ENCODE data around the gene RAD51B.

RAD51B gene

DNA sequence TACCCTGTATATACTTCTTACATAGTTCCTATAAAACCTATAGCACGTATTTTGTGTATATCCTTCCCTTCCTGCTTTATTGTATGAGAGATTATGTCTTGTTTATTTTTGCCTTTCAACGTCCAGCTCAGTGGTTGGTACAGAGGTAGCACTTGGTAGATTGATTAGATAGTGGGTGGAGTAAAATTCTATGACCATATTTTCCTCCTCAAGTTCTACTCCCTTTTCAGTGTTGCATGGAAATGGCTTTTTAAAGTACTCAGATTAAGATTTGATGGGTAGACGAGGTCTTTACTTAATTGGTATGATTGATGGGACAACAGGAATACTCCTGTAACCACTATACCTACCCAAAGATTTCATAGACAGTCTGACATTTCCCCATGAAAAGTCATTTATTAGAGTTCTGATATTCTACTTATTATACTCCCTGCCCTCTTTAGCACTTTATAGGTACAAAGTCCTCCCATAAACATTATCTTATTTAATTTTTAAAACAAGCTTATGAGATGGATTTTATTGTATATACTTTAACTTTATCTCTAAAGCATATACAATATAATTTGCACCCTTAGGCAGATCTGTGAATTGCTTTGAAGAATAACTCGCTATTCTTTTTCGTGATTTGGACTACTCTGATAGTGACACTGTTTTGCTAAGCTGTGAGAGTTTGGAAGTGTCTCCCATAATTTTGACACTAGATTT, 348.0 kb downstream of the RAD51B start:
- H3K4me1 ChIP-seq (ENCODE audit: insufficient read depth, low read length) = peaks cover 18% of the 10 kb centered on the region
- 95% methylated on average over 3 of the region's 5 CpGs for WGBS
- H3K4me3 ChIP-seq (ENCODE audit: low read length) = no peak overlapping the region
- H3K9me3 ChIP-seq (ENCODE audit: insufficient read depth, low read depth, low read length) = no peaks in the 10 kb centered on the region
- no peaks in the 10 kb centered on the region for H3K36me3 ChIP-seq (ENCODE audit: insufficient read depth, low read length)
- no peaks in the 10 kb centered on the region for H3K27me3 ChIP-seq (ENCODE audit: insufficient read depth, low read length)
- no peak overlapping the region for H3K27ac ChIP-seq (ENCODE audit: low read depth, low read length)
- H3K9ac ChIP-seq (ENCODE audit: low read depth, low read length) = no peak overlapping the region

GRCh38 chr14:68168460-68169109, 349.0 kb downstream of the RAD51B start:
- Histone ChIP-seq H3K9me3 (ENCODE audit: insufficient read depth, low read depth, low read length) (no peaks in the 10 kb centered on the region), H3K36me3 (ENCODE audit: insufficient read depth, low read length) (no peaks in the 10 kb centered on the region), H3K27ac (ENCODE audit: low read depth, low read length) (no peak overlapping the region), H3K27me3 (ENCODE audit: insufficient read depth, low read length) (no peaks in the 10 kb centered on the region), H3K4me3 (ENCODE audit: low read length) (no peak overlapping the region), H3K9ac (ENCODE audit: low read depth, low read length) (no peak overlapping the region), H3K4me1 (ENCODE audit: insufficient read depth, low read length) (peaks cover 23% of the 10 kb centered on the region)
- 97% methylated on average over 1 of the region's 1 CpG for WGBS

DNA sequence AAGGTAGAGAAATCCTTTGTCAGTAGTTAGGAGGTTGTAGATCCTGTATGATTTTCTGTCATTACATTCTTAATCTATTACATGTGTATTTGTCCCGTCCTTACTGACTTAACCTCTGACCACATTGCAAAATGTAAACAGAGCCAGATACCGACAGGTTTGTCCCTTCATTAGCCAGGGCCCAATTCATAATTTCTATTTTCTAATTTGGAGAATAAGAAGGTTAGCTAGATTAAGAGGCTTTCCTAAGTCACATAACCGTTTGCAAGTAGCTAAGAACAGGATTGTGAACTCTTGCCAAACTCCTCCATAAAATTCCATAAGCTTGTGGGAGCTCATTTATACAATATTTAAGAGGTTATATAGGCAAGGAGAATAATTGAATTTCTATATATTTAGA, 352.6 kb downstream of the RAD51B start:
- Histone ChIP-seq H3K4me1 (ENCODE audit: insufficient read depth, low read length) (peaks cover 7% of the 10 kb centered on the region; the same call in 1 of the 2 replicates), H3K27me3 (ENCODE audit: insufficient read depth, low read length) (no peaks in the 10 kb centered on the region), H3K36me3 (ENCODE audit: insufficient read depth, low read length) (no peaks in the 10 kb centered on the region), H3K9ac (ENCODE audit: low read depth, low read length) (no peak overlapping the region), H3K27ac (ENCODE audit: low read depth, low read length) (no peak overlapping the region), H3K4me3 (ENCODE audit: low read length) (no peak overlapping the region), H3K9me3 (ENCODE audit: insufficient read depth, low read depth, low read length) (no peaks in the 10 kb centered on the region)
- 90% methylated on average over 3 of the region's 3 CpGs for WGBS

GRCh38 chr14:68172627-68173026, 353.0 kb downstream of the RAD51B start:
- no peaks in the 10 kb centered on the region for H3K9me3 ChIP-seq (ENCODE audit: insufficient read depth, low read depth, low read length)
- H3K4me1 ChIP-seq (ENCODE audit: insufficient read depth, low read length) = peaks cover 7% of the 10 kb centered on the region; the same call in 1 of the 2 replicates
- WGBS = 100% methylated on average over 1 of the region's 1 CpG
- H3K9ac ChIP-seq (ENCODE audit: low read depth, low read length) = no peak overlapping the region; the same call in 1 of the 2 replicates
- no peaks in the 10 kb centered on the region for H3K36me3 ChIP-seq (ENCODE audit: insufficient read depth, low read length)
- no peak overlapping the region for H3K4me3 ChIP-seq (ENCODE audit: low read length)
- no peaks in the 10 kb centered on the region for H3K27me3 ChIP-seq (ENCODE audit: insufficient read depth, low read length)
- H3K27ac ChIP-seq (ENCODE audit: low read depth, low read length) = no peak overlapping the region

DNA sequence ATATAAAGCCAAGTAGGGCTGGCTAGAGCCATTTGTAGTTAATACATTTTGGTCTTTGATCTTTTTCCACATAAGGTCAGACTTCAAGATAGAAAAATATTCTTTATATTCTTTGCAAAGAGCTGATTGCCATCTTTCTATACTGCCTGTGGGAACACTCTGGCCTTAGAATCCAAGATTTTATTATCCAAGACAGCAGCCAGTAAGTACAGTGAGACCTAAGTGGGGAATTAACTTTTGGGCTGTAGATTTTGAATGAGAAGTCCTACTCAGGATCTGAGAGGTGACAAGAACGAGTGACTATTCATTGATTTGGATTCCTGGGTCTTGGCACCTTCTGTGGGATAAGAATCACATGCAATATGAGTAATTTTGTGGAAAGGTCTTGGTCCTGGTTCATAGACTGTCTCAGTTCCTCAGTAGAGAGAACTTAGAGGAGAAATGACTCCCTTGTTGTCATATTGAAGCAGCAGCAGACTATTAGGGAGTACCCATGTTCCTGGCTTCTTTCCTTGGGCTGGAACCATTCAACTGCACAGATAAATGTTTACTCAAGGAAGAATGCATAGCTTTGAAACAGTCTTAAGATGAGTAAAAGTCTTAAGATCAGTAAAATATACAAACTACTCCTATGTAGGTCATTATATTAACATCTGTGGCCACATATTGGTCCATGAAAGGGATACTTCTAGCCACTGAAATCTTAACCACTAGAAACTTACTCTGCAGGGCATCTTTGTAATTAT, 353.8 kb downstream of the RAD51B start:
- H3K9me3 ChIP-seq (ENCODE audit: insufficient read depth, low read depth, low read length) = no peaks in the 10 kb centered on the region
- H3K4me3 ChIP-seq (ENCODE audit: low read length) = no peak overlapping the region
- no peaks in the 10 kb centered on the region for H3K36me3 ChIP-seq (ENCODE audit: insufficient read depth, low read length)
- H3K27ac ChIP-seq (ENCODE audit: low read depth, low read length) = no peak overlapping the region
- H3K9ac ChIP-seq (ENCODE audit: low read depth, low read length) = no peak overlapping the region
- no peaks in the 10 kb centered on the region for H3K27me3 ChIP-seq (ENCODE audit: insufficient read depth, low read length)
- 90% methylated on average over 1 of the region's 1 CpG for WGBS
- H3K4me1 ChIP-seq (ENCODE audit: insufficient read depth, low read length) = peaks cover 10% of the 10 kb centered on the region

DNA sequence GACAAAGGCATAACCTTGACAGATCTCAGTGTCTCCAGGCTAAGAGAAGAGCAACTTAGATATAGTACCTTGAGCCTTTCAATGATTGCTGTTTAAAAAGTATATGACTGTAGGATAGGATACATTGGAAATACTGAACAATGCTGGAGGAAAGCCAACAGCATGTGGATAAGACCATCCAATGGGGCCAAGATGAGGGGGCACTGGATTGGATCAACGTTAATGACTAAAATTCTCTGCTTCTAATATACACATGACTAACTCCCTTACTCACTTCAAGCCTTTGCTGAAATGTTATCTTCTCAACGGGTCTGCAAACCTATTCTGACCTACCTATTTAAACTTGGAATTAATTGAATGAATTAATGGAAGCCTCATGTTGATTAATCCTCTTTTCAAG, 354.9 kb downstream of the RAD51B start:
- peaks cover 20% of the 10 kb centered on the region for H3K4me1 ChIP-seq (ENCODE audit: insufficient read depth, low read length)
- H3K27ac ChIP-seq (ENCODE audit: low read depth, low read length) = no peak overlapping the region
- no peaks in the 10 kb centered on the region for H3K9me3 ChIP-seq (ENCODE audit: insufficient read depth, low read depth, low read length)
- no peak overlapping the region for H3K9ac ChIP-seq (ENCODE audit: low read depth, low read length)
- H3K4me3 ChIP-seq (ENCODE audit: low read length) = no peak overlapping the region
- no peaks in the 10 kb centered on the region for H3K36me3 ChIP-seq (ENCODE audit: insufficient read depth, low read length)
- H3K27me3 ChIP-seq (ENCODE audit: insufficient read depth, low read length) = no peaks in the 10 kb centered on the region
- WGBS = 88% methylated on average over 2 of the region's 2 CpGs

DNA sequence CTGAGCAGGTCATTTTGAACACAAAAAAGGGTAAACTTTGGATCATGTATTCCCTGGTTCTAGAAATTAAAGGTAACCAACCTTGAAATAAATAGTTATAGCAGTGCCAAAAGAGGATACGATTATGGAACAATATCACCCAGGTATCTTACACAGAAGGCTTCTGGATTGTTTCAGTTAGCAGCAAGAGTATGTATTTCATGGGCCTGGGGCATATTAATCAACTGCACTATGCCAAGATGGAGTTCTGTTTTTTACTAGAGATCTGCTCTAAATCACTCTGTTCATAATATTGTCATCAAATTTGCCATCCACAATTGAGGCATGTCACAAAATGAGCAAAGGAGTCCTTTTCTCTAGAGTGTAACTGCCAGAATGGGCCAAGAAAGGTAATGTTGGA, 357.1 kb downstream of the RAD51B start:
- Histone ChIP-seq H3K27ac (ENCODE audit: low read depth, low read length) (no peak overlapping the region), H3K4me1 (ENCODE audit: insufficient read depth, low read length) (peaks cover 31% of the 10 kb centered on the region), H3K9ac (ENCODE audit: low read depth, low read length) (no peak overlapping the region), H3K4me3 (ENCODE audit: low read length) (no peak overlapping the region), H3K36me3 (ENCODE audit: insufficient read depth, low read length) (no peaks in the 10 kb centered on the region), H3K27me3 (ENCODE audit: insufficient read depth, low read length) (no peaks in the 10 kb centered on the region), H3K9me3 (ENCODE audit: insufficient read depth, low read depth, low read length) (no peaks in the 10 kb centered on the region)
- WGBS = 100% methylated on average over 1 of the region's 1 CpG

DNA sequence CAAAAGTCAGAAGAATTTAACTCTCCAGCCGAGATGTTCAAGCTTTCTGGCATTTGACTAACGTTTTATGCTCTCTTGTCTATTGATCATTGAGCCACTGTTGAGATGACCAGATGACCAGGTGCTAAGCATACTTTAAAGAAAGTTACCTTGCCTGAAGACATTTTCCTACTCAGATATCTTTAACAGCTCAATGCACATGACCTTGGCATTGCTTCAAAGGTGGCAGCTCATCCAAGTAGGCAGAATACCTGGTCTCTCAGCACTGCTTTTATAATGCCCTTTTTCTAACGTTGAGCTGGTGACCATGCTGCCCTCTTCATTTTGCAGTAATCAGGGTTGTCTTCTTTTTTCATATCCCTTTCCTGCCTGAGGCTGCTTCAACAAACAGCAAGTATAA, 358.1 kb downstream of the RAD51B start:
- Histone ChIP-seq H3K27ac (ENCODE audit: low read depth, low read length) (no peak overlapping the region), H3K4me3 (ENCODE audit: low read length) (no peak overlapping the region), H3K9me3 (ENCODE audit: insufficient read depth, low read depth, low read length) (no peaks in the 10 kb centered on the region), H3K27me3 (ENCODE audit: insufficient read depth, low read length) (no peaks in the 10 kb centered on the region), H3K36me3 (ENCODE audit: insufficient read depth, low read length) (no peaks in the 10 kb centered on the region), H3K4me1 (ENCODE audit: insufficient read depth, low read length) (peaks cover 28% of the 10 kb centered on the region), H3K9ac (ENCODE audit: low read depth, low read length) (no peak overlapping the region)
- WGBS = 84% methylated on average over 3 of the region's 3 CpGs

DNA sequence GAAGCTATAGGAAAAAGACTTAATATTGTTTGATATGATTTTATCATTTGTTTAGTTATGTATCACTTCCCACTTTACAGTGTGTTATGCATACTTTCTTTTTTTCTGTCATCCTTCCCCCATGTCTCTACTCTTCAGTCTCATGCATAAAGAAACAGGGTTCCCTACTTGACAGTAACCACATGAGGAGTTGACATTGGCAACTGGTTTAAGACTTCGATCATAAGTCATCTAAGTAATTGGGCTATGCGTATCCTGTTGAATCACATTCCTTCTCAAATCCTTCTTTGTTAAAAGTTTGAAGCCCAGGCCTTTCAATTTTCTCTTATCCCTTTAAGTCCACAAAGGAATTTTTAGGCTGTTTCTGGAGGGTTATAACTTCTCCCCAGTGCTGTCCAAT, 358.7 kb downstream of the RAD51B start:
- H3K4me1 ChIP-seq (ENCODE audit: insufficient read depth, low read length) = peaks cover 26% of the 10 kb centered on the region
- H3K9ac ChIP-seq (ENCODE audit: low read depth, low read length) = no peak overlapping the region
- no peak overlapping the region for H3K27ac ChIP-seq (ENCODE audit: low read depth, low read length)

DNA sequence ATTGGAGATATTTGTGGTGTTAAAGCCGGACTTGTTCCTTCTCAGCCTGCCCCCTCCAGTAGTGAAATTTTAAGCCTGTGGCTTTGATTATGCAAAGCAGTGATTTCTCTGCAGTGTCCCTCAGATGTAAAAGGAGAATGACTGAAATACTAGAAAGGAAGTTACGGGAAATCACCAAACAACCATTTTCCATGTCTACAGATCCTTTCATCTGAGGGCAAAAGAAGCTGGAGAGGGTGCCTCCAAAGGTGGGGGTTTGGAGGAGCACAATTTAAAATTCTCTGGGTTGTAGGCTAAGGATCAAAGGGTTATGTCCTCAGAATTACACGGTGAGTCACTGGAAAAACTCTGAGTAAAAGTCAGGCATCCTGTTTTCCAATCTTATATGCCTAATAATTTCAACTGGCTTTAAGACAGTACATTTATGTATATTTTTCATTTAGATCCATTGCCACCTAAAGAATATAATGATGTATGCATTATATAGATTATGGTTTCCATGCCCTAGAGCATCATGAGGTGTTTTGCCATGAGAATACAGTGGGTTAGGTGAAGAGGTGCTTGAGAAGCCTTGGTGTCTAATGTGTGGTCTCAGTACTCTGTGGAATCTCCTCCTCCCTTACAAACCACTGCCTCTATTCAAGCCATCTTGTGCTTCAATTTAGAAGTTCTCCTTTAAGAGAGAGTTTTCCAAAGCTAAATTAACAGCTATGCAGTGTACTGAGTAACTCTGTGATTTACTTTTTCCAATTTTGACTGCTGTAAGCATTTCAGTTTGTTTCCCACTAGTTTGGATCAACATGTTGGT, 362.1 kb downstream of the RAD51B start:
- Histone ChIP-seq H3K9ac (ENCODE audit: low read depth, low read length) (no peak overlapping the region), H3K36me3 (ENCODE audit: insufficient read depth, low read length) (no peaks in the 10 kb centered on the region), H3K4me3 (ENCODE audit: low read length) (no peak overlapping the region), H3K27me3 (ENCODE audit: insufficient read depth, low read length) (no peaks in the 10 kb centered on the region), H3K9me3 (ENCODE audit: insufficient read depth, low read depth, low read length) (no peaks in the 10 kb centered on the region), H3K4me1 (ENCODE audit: insufficient read depth, low read length) (peaks cover 26% of the 10 kb centered on the region), H3K27ac (ENCODE audit: low read depth, low read length) (no peak overlapping the region)
- WGBS = 83% methylated on average over 3 of the region's 3 CpGs

More for the DNA sequence above, 358.7 kb downstream of the RAD51B start:
- H3K4me3 ChIP-seq (ENCODE audit: low read length) = no peak overlapping the region
- 89% methylated on average over 2 of the region's 2 CpGs for WGBS
- H3K27me3 ChIP-seq (ENCODE audit: insufficient read depth, low read length) = no peaks in the 10 kb centered on the region
- no peaks in the 10 kb centered on the region for H3K36me3 ChIP-seq (ENCODE audit: insufficient read depth, low read length)
- H3K9me3 ChIP-seq (ENCODE audit: insufficient read depth, low read depth, low read length) = no peaks in the 10 kb centered on the region

DNA sequence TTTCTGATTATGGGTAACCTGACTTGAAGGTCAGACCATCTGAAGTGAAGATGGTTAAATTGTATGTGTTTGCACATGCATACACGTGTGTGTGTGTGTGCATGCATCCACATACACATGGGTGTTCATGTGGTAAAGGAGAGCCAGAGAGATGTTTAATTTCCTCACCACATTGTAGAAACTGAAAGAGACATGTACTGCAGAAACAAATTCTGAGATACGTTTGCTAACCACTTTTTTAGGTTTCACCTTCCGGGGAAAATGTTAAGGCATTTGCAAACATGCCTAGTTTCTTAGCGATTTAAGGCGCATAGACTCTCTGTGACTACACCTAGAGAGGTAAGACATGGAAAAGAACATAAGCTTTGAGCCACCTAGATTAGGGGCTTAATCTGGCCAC, 362.9 kb downstream of the RAD51B start:
- 93% methylated on average over 5 of the region's 5 CpGs for WGBS
- Histone ChIP-seq H3K9ac (ENCODE audit: low read depth, low read length) (no peak overlapping the region), H3K4me3 (ENCODE audit: low read length) (no peak overlapping the region), H3K27ac (ENCODE audit: low read depth, low read length) (no peak overlapping the region), H3K4me1 (ENCODE audit: insufficient read depth, low read length) (peaks cover 26% of the 10 kb centered on the region), H3K36me3 (ENCODE audit: insufficient read depth, low read length) (no peaks in the 10 kb centered on the region), H3K9me3 (ENCODE audit: insufficient read depth, low read depth, low read length) (no peaks in the 10 kb centered on the region), H3K27me3 (ENCODE audit: insufficient read depth, low read length) (no peaks in the 10 kb centered on the region)

Measured in HUES64 (cell line).